ENCODE data around the gene USP25. TPM values are rescaled to one million over a fixed set of nuclear protein-coding genes. Genes with fewer than 3 reads are reported as not detected.

USP25 gene
- polyA plus RNA-seq, 1 experiment, result 35.3 TPM

DNA sequence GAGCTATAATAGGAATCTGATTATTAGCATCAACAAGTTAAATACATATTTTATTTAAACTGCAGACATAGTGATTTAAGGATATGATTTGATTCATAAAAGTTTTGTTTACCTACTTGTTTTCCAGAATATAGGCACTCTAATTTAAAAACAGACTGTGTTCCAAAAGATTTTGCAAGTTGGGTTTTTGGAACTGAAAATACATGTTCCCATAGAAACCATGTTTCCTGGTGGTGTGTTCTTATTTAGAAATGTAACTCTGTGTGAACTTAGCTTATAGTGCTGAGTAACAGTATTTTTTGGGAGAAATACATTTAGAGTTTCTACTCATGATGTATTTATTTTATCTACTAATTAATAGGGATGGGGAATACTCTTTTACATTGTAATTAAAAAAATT is 21.8 kb downstream of the USP25 start:
- CTCF ChIA-PET, result no interaction called here
- DNase-seq (ENCODE audit: low read depth, low spot score), result no peak
- Histone ChIP-seq H3K27me3 (ENCODE audit: control insufficient read depth, insufficient read depth, low read length) (no peaks in the 10 kb centered on the region), H3K9me3 (ENCODE audit: control insufficient read depth, insufficient read depth, low read length) (no peaks in the 10 kb centered on the region; the same call in 1 of the 2 replicates), H3K4me3 (ENCODE audit: low read depth, low read length) (no peak overlapping the region), H3K27ac (ENCODE audit: low read depth, low read length) (no peak overlapping the region)
- POLR2A ChIA-PET, result no interaction called here
- TF ChIP-seq, protein P1, sequence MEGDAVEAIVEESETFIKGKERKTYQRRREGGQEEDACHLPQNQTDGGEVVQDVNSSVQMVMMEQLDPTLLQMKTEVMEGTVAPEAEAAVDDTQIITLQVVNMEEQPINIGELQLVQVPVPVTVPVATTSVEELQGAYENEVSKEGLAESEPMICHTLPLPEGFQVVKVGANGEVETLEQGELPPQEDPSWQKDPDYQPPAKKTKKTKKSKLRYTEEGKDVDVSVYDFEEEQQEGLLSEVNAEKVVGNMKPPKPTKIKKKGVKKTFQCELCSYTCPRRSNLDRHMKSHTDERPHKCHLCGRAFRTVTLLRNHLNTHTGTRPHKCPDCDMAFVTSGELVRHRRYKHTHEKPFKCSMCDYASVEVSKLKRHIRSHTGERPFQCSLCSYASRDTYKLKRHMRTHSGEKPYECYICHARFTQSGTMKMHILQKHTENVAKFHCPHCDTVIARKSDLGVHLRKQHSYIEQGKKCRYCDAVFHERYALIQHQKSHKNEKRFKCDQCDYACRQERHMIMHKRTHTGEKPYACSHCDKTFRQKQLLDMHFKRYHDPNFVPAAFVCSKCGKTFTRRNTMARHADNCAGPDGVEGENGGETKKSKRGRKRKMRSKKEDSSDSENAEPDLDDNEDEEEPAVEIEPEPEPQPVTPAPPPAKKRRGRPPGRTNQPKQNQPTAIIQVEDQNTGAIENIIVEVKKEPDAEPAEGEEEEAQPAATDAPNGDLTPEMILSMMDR (IDR thresholded peaks at IDR 0.05; ENCODE audit: low read depth, low read length), result no peak

DNA sequence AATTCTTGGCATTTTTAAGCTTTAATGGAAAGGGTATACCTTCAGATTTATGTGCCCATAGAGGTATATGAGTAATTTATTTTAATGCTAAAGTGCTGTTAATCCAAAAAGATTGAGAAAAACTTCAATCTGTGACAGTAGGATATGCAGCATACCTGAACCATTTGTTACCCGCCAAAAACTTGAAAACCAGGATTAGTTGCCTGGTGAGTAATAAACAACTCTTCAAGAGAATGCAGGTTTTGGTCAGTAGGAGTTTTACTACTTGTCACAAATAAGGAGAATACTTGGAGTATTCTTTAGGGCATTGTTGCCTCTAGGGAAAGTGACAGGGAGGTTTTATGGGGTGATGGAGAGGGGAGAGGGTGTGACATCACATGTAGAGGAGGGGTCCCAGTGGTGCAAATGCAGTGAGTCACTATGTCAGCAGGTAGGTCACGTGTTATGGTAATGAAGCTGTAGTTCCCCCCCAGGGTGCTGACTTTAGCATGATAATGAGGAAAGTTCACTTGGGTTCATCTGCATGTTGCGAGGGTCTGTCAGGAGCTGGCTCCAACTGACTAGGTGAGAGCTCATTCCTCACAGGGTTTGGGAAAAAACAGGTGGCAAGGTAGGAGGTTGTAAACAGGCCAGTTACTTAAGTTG is 23.1 kb downstream of the USP25 start:
- TF ChIP-seq, protein P1 (IDR thresholded peaks at IDR 0.05; ENCODE audit: low read depth, low read length), result no peak
- POLR2A ChIA-PET, result no interaction called here
- CTCF ChIA-PET, result interaction anchor here (0.9 to 1.2 kb wide), 2 partner anchors 23 to 160 kb away, joined by 3 read pairs; no protein-coding TSS in a partner anchor

DNA sequence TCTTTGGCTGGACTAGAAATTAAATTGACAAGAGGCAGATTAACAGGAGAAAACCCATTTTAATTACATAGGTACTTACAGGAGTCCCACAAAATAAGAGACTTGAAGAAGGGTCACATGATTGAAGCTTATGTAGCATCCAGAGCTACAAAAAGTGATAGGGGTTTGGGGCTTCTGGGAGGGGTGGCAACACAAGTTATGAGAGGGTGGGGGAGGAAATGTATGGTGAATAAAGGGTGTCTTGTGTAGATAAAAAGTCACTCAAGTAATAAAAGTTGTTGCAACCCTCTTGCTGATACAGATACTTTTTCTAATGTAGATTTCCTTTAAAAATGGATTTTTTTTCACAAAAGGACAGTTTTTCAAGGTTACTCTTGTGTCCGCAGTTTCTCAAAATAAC is 24.0 kb downstream of the USP25 start:
- Histone ChIP-seq H3K27me3 (ENCODE audit: control insufficient read depth, insufficient read depth, low read length) (no peaks in the 10 kb centered on the region), H3K27ac (ENCODE audit: low read depth, low read length) (no peak overlapping the region), H3K4me3 (ENCODE audit: low read depth, low read length) (no peak overlapping the region), H3K9me3 (ENCODE audit: control insufficient read depth, insufficient read depth, low read length) (no peaks in the 10 kb centered on the region; the same call in 1 of the 2 replicates)
- ChIA-PET CTCF (interaction anchor here (1.2 kb wide), 1 partner anchor 161 kb away, joined by 3 read pairs; no protein-coding TSS in a partner anchor), POLR2A (no interaction called here)
- TF ChIP-seq, protein P1 (IDR thresholded peaks at IDR 0.05; ENCODE audit: low read depth, low read length), result no peak
- no peak for DNase-seq (ENCODE audit: low read depth, low spot score)

More for the DNA sequence above, 23.1 kb downstream of the USP25 start:
- Histone ChIP-seq H3K9me3 (ENCODE audit: control insufficient read depth, insufficient read depth, low read length) (no peaks in the 10 kb centered on the region; the same call in 1 of the 2 replicates), H3K4me3 (ENCODE audit: low read depth, low read length) (no peak overlapping the region), H3K27me3 (ENCODE audit: control insufficient read depth, insufficient read depth, low read length) (no peaks in the 10 kb centered on the region), H3K27ac (ENCODE audit: low read depth, low read length) (no peak overlapping the region)
- DNase-seq (ENCODE audit: low read depth, low spot score), result no peak

DNA sequence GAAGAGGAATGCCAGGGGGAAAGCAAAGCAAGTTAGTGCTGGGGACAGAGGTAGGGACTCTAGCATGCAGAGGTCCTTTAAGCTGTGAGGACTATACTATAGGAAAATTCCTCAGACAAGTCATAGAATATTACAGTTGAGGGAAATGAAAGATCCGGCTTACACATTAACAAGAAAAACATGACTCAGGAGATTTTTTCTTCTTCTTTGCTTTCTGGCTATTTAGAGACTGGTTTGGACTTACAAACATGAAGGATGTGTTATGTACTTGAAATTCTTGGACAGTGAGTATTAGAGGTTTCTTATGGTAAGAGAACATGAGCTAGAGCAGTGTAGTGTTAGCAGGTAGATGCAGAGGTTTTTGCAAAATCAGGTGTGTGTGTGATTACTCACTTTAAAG is 24.9 kb downstream of the USP25 start:
- H3K27ac ChIP-seq (ENCODE audit: low read depth, low read length), result no peak overlapping the region
- ChIA-PET POLR2A (no interaction called here), CTCF (no interaction called here)
- no peaks in the 10 kb centered on the region; the same call in 1 of the 2 replicates for H3K9me3 ChIP-seq (ENCODE audit: control insufficient read depth, insufficient read depth, low read length)
- H3K27me3 ChIP-seq (ENCODE audit: control insufficient read depth, insufficient read depth, low read length), result no peaks in the 10 kb centered on the region
- DNase-seq (ENCODE audit: low read depth, low spot score), result no peak
- H3K4me3 ChIP-seq (ENCODE audit: low read depth, low read length), result no peak overlapping the region
- TF ChIP-seq, protein P1 (IDR thresholded peaks at IDR 0.05; ENCODE audit: low read depth, low read length), result no peak

DNA sequence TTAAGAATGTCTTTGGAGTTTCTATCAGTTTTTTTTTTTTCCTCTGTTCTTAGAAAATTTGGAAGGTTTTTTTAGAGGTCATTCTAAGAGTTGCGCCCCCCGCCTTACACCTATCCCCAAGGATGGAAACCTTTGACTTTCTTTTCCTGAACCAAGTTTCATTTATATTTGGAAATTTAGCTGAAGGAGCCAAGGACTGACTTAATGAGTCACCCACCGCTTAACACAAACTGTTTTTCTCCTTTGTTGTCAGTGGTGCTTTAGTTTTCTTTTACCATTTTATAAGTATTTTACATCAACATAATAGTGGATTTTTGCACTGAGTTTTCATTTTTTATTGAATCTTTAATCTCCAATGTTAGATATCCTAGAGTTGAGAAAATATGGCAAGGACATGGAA is 25.3 kb downstream of the USP25 start:
- Histone ChIP-seq H3K27ac (ENCODE audit: low read depth, low read length) (no peak overlapping the region), H3K4me3 (ENCODE audit: low read depth, low read length) (no peak overlapping the region), H3K27me3 (ENCODE audit: control insufficient read depth, insufficient read depth, low read length) (no peaks in the 10 kb centered on the region), H3K9me3 (ENCODE audit: control insufficient read depth, insufficient read depth, low read length) (no peaks in the 10 kb centered on the region; the same call in 1 of the 2 replicates)
- TF ChIP-seq, protein P1 (IDR thresholded peaks at IDR 0.05; ENCODE audit: low read depth, low read length), result no peak
- DNase-seq (ENCODE audit: low read depth, low spot score), result no peak
- POLR2A ChIA-PET, result no interaction called here
- CTCF ChIA-PET, result no interaction called here

Measured in AG04450 (cell line).